ENCODE results near the gene URAD.

GRCh38 chr13:27959976-27960361 is 28.5 kb downstream of the URAD start:
- TF ChIP-seq, protein P1, sequence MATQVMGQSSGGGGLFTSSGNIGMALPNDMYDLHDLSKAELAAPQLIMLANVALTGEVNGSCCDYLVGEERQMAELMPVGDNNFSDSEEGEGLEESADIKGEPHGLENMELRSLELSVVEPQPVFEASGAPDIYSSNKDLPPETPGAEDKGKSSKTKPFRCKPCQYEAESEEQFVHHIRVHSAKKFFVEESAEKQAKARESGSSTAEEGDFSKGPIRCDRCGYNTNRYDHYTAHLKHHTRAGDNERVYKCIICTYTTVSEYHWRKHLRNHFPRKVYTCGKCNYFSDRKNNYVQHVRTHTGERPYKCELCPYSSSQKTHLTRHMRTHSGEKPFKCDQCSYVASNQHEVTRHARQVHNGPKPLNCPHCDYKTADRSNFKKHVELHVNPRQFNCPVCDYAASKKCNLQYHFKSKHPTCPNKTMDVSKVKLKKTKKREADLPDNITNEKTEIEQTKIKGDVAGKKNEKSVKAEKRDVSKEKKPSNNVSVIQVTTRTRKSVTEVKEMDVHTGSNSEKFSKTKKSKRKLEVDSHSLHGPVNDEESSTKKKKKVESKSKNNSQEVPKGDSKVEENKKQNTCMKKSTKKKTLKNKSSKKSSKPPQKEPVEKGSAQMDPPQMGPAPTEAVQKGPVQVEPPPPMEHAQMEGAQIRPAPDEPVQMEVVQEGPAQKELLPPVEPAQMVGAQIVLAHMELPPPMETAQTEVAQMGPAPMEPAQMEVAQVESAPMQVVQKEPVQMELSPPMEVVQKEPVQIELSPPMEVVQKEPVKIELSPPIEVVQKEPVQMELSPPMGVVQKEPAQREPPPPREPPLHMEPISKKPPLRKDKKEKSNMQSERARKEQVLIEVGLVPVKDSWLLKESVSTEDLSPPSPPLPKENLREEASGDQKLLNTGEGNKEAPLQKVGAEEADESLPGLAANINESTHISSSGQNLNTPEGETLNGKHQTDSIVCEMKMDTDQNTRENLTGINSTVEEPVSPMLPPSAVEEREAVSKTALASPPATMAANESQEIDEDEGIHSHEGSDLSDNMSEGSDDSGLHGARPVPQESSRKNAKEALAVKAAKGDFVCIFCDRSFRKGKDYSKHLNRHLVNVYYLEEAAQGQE (IDR thresholded peaks at IDR 0.05), result no peak
- TF ChIP-seq CHD2 (IDR thresholded peaks at IDR 0.05; ENCODE audit: low read length, partially characterized antibody) (no peak), HOXA7 (CRISPR knock-in tag; IDR thresholded peaks at IDR 0.05) (no peak), CEBPB (IDR thresholded peaks at IDR 0.05) (no peak), NFE2L2 (conservative IDR thresholded peaks at IDR 0.05; ENCODE audit: low read length) (no peak), HDAC2 (IDR thresholded peaks at IDR 0.05) (no peak), BHLHE40 (IDR thresholded peaks at IDR 0.05; ENCODE audit: low read depth, low read length) (no peak), RFX5 (IDR thresholded peaks at IDR 0.05) (no peak), TP53 (CRISPR knock-in tag; IDR thresholded peaks at IDR 0.05) (no peak)
- TF ChIP-seq, protein P2, sequence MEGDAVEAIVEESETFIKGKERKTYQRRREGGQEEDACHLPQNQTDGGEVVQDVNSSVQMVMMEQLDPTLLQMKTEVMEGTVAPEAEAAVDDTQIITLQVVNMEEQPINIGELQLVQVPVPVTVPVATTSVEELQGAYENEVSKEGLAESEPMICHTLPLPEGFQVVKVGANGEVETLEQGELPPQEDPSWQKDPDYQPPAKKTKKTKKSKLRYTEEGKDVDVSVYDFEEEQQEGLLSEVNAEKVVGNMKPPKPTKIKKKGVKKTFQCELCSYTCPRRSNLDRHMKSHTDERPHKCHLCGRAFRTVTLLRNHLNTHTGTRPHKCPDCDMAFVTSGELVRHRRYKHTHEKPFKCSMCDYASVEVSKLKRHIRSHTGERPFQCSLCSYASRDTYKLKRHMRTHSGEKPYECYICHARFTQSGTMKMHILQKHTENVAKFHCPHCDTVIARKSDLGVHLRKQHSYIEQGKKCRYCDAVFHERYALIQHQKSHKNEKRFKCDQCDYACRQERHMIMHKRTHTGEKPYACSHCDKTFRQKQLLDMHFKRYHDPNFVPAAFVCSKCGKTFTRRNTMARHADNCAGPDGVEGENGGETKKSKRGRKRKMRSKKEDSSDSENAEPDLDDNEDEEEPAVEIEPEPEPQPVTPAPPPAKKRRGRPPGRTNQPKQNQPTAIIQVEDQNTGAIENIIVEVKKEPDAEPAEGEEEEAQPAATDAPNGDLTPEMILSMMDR (IDR thresholded peaks at IDR 0.05), result no peak
